ENCODE measurements around the gene MRPS26. TPM values are rescaled to one million over a fixed set of nuclear protein-coding genes. Genes with fewer than 3 reads are reported as not detected.
A peak's percentile ranks its signal among the peaks of the same experiment; 100 is the strongest.

MRPS26 gene
- total and polyA plus RNA-seq, 10 of the 15 experiments (the other 5 are each of a cell fraction or from before 2014, with no cell fraction given) = 3.9 to 95.3 (median 46.5) TPM

DNA sequence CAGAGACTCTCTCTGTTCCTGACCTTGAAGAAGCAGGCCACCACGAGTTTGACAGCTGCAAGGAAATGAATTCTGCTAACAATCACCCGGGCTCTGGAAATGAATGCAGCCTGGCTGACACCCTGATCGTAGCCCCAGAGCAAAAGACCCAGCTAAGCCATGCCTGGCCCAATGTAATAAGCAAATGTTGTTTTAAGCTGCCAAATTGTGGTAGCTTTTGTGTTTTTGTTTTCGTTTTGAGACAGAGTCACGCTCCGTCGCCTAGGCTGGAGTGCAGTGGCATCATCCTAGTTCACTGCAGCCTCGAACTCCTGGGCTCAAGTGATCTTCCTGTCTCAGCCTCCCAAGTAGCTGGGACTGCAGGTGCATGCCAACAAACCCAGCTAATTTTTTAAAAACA is 22.2 kb downstream of the MRPS26 start (continued):
- no peak for TF ChIP-seq YY1 (IDR thresholded peaks at IDR 0.05; ENCODE audit: low read depth, low read length)
- TF ChIP-seq, protein P1, sequence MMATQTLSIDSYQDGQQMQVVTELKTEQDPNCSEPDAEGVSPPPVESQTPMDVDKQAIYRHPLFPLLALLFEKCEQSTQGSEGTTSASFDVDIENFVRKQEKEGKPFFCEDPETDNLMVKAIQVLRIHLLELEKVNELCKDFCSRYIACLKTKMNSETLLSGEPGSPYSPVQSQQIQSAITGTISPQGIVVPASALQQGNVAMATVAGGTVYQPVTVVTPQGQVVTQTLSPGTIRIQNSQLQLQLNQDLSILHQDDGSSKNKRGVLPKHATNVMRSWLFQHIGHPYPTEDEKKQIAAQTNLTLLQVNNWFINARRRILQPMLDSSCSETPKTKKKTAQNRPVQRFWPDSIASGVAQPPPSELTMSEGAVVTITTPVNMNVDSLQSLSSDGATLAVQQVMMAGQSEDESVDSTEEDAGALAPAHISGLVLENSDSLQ (IDR thresholded peaks at IDR 0.05) = 0 out of 2 replicates have a peak, but pooled peaks have one; percentile 5
- TF ChIP-seq POLR2A (IDR thresholded peaks at IDR 0.05; ENCODE audit: low read depth, low read length) = no peak
- no peak for TF ChIP-seq ESRRA (IDR thresholded peaks at IDR 0.05; ENCODE audit: low read length)
- TF ChIP-seq MEF2B (IDR thresholded peaks at IDR 0.05; ENCODE audit: partially characterized antibody, poor library complexity, severe bottlenecking) = no peak
- TF ChIP-seq ZSCAN29 (IDR thresholded peaks at IDR 0.05) = no peak
- peak; percentile 46 for TF ChIP-seq RUNX3 (IDR thresholded peaks at IDR 0.05; ENCODE audit: low read length)
- no peak for TF ChIP-seq TCF3 (IDR thresholded peaks at IDR 0.05; ENCODE audit: borderline replicate concordance, insufficient read depth, low read depth, low read length)

GRCh38 chr20:3068986-3069900 is 23.4 kb downstream of the MRPS26 start:
- intact Hi-C loops (cut with micrococcal nuclease; ENCODE audit: unreplicated experiment) = no loop called here
- H3K79me2 ChIP-seq (ENCODE audit: control insufficient read depth, insufficient read depth, low read length) = no peaks in the 10 kb centered on the region
- no peak overlapping the region for H3K4me2 ChIP-seq (ENCODE audit: control insufficient read depth, insufficient read depth)
- peaks cover 0 to 2% of the 10 kb centered on the region in 2 experiments; a peak in 3 of 4 replicates for H3K27me3 ChIP-seq (replicated peaks in 1 of 2; ENCODE audit: control insufficient read depth in 2 of 2, insufficient read depth in 2 of 2, low read length in 1 of 2)
- no peak overlapping the region for H3K27ac ChIP-seq (ENCODE audit: control insufficient read depth, insufficient read depth)
- ChIA-PET RAD21 (ENCODE audit: unreplicated experiment) (interaction anchor here (0.6 kb wide), 1 partner anchor 607 kb away, joined by 3 read pairs; no protein-coding TSS in a partner anchor), CTCF (interaction anchor here (0.5 to 2.5 kb wide), 4 partner anchors 16 to 438 kb away, joined by 3 to 11 read pairs (median 4); no protein-coding TSS in a partner anchor), POLR2A (no interaction called here), SMC1A (ENCODE audit: uncharacterized antibody, unreplicated experiment) (interaction anchor here (2.2 kb wide), 1 partner anchor 8 kb away, joined by 5 read pairs; no protein-coding TSS in a partner anchor)
- H3K4me1 ChIP-seq (ENCODE audit: control insufficient read depth, insufficient read depth, low read length) = peaks cover 14% of the 10 kb centered on the region
- WGBS (ENCODE audit: insufficient coverage, insufficient replicate concordance, low lambda C conversion rate, missing lambda C conversion rate) = 83% methylated on average over 8 of the region's 8 CpGs
- no peak overlapping the region for H2AFZ ChIP-seq (ENCODE audit: control insufficient read depth, low read depth, low read length)
- no peak for FAIRE-seq
- in situ Hi-C loops (cut with MboI) = no loop called here
- no peaks in the 10 kb centered on the region for H4K20me1 ChIP-seq (ENCODE audit: control insufficient read depth, insufficient read depth)
- peak; percentile 52 for ATAC-seq
- no peaks in the 10 kb centered on the region; the same call in 2 of the 3 replicates for H3K9me3 ChIP-seq (replicated peaks; ENCODE audit: control insufficient read depth, insufficient read depth, low read length)
- no peak for DNase-seq (ENCODE audit: low read depth, low spot score)
- no TSS peak for BruUV-seq (replicated peaks)
- no peaks in the 10 kb centered on the region for H3K36me3 ChIP-seq (ENCODE audit: control insufficient read depth in 2 of 2, insufficient read depth in 2 of 2, low read length in 1 of 2)
- H3K4me3 ChIP-seq = no peak overlapping the region
- H3K9ac ChIP-seq (ENCODE audit: control insufficient read depth, insufficient read depth, low read length) = no peak overlapping the region
- peak; percentile 31; the same call in 1 of the 2 replicates for TF ChIP-seq RAD21 (IDR thresholded peaks at IDR 0.05; ENCODE audit: insufficient read depth, low read depth, low read length)
- peak; percentile 17; the same call in 1 of the 2 replicates for TF ChIP-seq REST (IDR thresholded peaks at IDR 0.05; ENCODE audit: low read depth, low read length)
- no peak for TF ChIP-seq ASH2L (IDR thresholded peaks at IDR 0.05; ENCODE audit: borderline replicate concordance, low read depth)
- TF ChIP-seq CTCF (IDR thresholded peaks at IDR 0.05 in 2 of 3, conservative IDR thresholded peaks at IDR 0.05 in 1 of 3; ENCODE audit: control insufficient read depth in 2 of 3, extremely low read depth in 1 of 3, insufficient read depth in 1 of 3, low read depth in 3 of 3, low read length in 3 of 3) = peak; percentile 19 to 27 (median 19); a peak in 2 of 6 replicates
- TF ChIP-seq MEF2B (IDR thresholded peaks at IDR 0.05; ENCODE audit: partially characterized antibody, poor library complexity, severe bottlenecking) = no peak
- TF ChIP-seq TCF12 (IDR thresholded peaks at IDR 0.05; ENCODE audit: low read depth, low read length) = 0 out of 2 replicates have a peak, but pooled peaks have one; percentile 45

All from GM12878 (cell line).